ENCODE data around the gene GRIA4.

Gene GRIA4

DNA sequence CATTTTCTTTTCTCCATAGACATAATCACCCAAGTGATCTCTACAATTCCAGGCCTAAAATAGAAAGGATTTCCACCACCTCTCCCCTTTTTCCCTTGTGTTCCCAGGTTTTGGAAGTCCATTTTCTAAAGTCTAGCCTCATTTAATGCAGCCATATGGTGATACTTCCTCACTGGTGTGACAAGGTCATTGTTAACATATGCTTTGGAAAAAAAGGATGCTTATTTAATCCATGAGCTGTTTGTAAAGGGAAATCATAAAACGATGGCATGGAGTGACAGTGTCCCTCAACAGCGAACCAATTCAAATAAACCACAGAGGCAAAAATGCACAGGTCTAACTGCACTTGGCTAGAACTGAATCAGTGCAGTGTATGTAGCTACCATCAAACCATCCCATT, 26.6 kb downstream of the GRIA4 start:
- no peak for DNase-seq (ENCODE audit: extremely low read depth in 1 of 2, low read depth in 1 of 2)

- DNase-seq (ENCODE audit: extremely low read depth in 1 of 2, low read depth in 1 of 2): no peak
Observed at GRCh38 chr11:105639527-105639926, 29.7 kb downstream of the GRIA4 start.

GRCh38 chr11:105641433-105641832, 31.6 kb downstream of the GRIA4 start:
- DNase-seq (ENCODE audit: extremely low read depth in 1 of 2, low read depth in 1 of 2): no peak

GRCh38 chr11:105642870-105643269, 33.0 kb downstream of the GRIA4 start:
- no peak for DNase-seq (ENCODE audit: extremely low read depth in 1 of 2, low read depth in 1 of 2)

DNA sequence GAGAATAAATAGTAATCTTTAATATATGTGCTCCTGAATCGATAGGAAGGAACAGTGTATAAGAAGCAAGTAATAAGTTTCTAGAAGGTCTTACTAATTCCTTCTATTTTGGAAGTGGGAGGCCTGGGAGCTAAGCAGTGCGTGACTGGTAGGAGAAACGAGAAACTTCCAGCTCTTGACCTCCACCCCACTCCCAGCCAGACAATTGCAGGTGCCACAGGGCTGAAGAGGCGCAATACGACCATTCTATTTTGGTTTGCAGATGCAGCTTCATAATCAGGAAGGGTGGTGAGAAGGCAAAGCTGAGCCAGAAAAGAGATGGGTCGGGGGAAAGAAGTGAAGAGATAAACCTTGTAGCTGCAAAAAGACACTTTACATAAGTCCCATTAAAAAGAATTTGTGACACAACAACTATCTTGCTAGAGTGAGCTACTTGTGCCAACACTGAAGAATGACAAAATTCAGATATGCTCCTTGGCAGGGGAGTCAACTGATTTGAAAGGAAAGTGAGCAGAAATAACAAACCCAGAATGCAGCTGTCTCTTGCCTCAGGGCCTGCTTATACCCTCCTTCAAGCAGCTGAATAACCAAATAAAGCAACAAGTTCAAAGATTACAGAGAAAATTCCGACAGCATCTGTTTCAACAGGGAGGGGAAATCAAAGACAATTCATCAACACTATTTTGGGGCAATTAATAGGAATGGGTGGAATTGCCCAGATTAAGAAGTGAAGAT, 35.1 kb downstream of the GRIA4 start:
- no peak for DNase-seq (ENCODE audit: extremely low read depth in 1 of 2, low read depth in 1 of 2)

DNA sequence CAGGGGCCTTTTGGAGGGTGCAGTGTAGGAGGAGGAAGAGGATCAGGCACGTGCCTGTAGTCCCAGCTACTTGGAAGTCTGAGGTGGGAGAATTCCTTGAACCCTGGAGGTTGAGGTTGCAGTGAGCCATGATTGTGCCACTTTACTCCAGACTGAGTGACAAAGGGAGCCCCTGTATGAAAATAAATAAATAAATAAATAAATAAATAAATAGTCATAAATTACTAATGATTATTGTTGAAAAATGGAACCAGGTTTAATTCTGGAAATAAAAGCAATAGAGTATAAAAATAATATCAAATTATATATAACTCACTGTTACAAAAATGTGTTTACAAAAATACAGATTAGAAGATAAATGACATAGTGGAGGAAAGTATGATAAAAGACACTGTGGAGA, 37.9 kb downstream of the GRIA4 start:
- no peak for DNase-seq (ENCODE audit: extremely low read depth in 1 of 2, low read depth in 1 of 2)

DNA sequence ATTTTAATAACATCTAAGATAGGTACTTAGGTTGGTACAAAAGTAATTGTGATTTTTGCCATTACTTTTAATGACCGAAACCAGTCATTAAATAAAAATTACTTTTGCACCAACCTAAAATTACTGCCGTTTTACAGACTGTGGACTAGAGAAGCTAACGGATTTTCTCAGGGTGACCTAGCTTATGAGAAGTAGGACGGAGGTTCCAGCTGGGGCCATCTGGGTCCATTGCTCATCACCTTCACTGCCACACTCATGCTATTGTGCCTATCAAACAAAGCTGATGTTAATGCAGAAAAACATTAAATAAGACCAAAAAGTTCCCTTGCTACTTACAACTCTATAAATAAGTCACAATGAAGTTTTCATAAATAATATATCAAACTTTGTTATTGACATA, 38.9 kb downstream of the GRIA4 start:
- no peak for DNase-seq (ENCODE audit: extremely low read depth in 1 of 2, low read depth in 1 of 2)

GRCh38 chr11:105665281-105665680, 55.4 kb downstream of the GRIA4 start:
- no peak for DNase-seq (ENCODE audit: extremely low read depth in 1 of 2, low read depth in 1 of 2)

- no peak for DNase-seq (ENCODE audit: extremely low read depth in 1 of 2, low read depth in 1 of 2)
Observed at GRCh38 chr11:105667441-105667840, 57.6 kb downstream of the GRIA4 start.

DNA sequence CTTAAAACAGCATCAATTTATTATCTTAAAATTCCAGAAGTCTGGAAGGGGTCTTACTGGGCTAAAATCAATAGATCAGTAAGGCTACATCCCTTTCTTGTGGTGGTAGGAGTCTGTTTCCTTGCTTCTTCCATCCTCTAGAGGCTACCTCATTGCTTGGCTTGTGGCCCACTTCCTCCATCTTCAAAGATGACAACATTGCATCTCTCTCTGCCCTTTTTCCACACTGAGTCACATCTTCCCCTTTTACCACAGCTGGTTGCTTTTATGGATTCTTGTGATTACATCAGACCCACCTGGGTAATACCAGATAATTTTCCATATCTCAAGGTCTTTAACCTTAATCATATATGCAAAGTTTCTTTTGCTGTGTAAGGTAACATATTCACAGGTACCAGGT, 60.9 kb downstream of the GRIA4 start:
- no peak for DNase-seq (ENCODE audit: extremely low read depth in 1 of 2, low read depth in 1 of 2)

GRCh38 chr11:105673089-105673488, 63.2 kb downstream of the GRIA4 start:
- no peak for DNase-seq (ENCODE audit: extremely low read depth in 1 of 2, low read depth in 1 of 2)

- no peak for DNase-seq (ENCODE audit: extremely low read depth in 1 of 2, low read depth in 1 of 2)
Observed at GRCh38 chr11:105689631-105690030, 79.8 kb downstream of the GRIA4 start.

DNA sequence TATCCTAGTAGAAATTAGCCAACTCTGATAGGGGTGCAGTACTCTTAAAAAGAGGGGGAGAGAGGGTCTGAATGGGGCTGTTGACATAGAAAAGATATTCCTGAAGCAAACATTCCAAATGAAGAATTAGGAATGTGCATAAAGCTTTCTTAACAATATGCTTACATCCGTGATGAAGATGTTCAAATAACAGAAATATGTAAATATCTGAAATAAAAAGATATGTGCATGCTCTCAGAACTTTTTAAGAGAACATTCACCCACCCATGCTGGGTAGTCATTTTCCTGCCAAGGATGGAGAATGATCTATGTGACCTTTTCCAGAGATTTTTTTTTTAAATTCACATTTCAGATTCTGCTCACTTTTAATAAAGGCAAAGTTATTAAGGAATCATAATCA, 80.6 kb downstream of the GRIA4 start:
- no peak for DNase-seq (ENCODE audit: extremely low read depth in 1 of 2, low read depth in 1 of 2)

GRCh38 chr11:105693075-105693759, 83.3 kb downstream of the GRIA4 start:
- no peak for DNase-seq (ENCODE audit: extremely low read depth in 1 of 2, low read depth in 1 of 2)

DNA sequence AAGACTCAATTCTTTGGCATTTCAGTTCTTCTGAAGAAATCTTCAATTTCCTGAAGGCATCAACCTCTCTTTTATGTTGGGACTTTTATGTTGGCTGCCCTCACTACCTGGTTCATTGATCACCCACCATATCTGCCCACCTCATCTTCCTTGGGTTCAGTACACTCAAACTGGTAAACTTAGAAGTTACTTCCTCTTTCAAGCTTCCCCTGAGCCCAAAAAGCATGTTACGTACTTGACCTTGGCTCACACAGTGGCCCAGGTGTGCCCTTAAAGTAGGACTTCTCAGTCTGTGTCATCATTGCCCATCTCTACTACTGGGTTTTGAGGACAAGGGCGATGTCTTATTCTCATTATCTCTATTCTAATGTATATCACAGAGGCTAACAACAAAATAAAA, 86.1 kb downstream of the GRIA4 start:
- DNase-seq (ENCODE audit: extremely low read depth in 1 of 2, low read depth in 1 of 2): no peak

DNA sequence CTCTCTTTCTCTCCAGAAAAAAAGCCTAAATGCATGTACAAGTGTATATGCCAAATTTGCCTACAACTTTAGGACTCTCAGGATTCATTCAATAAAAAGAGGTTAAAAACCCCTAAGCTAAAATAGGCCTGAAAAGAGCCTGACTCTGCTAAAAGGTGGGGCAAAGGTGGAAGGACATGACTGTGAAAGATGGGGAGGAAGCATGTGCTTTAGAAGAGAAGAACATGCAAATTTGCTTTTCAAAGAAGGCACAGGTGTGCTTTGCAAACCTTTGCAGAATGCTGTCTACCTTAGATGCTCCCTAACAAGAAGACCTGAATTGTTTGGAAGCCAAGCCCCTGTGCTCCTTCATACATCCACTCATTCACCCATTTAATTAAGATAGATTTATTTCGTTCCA, 87.4 kb downstream of the GRIA4 start:
- no peak for DNase-seq (ENCODE audit: extremely low read depth in 1 of 2, low read depth in 1 of 2)

- DNase-seq (ENCODE audit: extremely low read depth in 1 of 2, low read depth in 1 of 2): no peak
Observed at GRCh38 chr11:105699203-105699602, 89.3 kb downstream of the GRIA4 start.

GRCh38 chr11:105700271-105700670, 90.4 kb downstream of the GRIA4 start:
- DNase-seq (ENCODE audit: extremely low read depth in 1 of 2, low read depth in 1 of 2): no peak

DNA sequence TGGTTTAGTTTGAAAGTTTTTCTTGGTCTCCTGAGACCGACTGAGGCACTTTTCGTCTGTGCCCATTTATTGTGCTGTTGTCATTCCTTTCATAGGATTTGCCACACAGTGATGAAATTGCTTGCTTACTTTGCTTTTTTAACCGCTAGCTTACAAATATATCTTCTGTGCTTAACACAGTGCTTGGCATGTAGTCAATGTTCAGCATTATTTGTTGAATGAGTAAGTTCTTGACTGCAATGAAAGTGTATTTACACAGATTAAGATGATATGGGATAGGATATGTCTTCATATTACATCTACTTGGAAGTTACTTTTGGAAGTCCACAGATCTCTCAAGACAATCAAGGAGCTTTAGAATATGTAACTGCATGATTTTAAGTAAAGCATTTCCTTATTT, 91.2 kb downstream of the GRIA4 start:
- DNase-seq (ENCODE audit: extremely low read depth in 1 of 2, low read depth in 1 of 2): no peak

DNA sequence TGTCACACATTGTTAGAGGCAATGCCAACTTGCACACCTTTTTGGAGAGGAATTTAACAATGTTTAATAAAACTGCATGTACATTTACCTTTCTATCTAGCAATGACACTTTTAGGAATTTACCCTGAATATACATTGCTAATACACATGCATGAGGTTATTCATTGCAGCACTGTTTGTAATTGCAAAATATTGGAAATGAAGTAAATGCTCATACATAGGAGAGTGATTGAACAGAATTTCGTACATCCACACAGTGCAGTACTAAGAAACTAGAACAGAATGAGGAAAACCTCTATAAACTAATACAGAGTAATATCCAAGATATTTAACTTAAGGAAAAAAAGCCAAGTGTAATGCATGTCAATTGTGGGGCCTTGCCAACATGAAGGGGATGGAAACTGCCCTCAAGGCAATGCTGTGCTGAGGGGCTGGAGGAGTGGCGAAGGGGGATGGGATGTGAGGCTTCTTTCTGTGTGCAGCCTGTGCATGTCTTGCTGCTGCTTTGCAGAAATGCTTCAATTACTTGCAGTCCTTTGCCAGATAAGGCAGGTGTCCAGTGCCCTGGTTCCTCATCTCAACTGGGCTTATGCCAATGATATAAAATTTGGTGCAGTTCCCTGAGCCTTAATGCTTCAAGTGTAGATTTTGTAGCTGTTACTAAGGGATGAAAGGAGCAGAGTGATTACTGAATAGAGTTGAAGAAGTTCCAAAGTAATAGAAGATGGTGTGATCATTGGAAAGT, 96.1 kb downstream of the GRIA4 start:
- no peak for DNase-seq (ENCODE audit: extremely low read depth in 1 of 2, low read depth in 1 of 2)

DNA sequence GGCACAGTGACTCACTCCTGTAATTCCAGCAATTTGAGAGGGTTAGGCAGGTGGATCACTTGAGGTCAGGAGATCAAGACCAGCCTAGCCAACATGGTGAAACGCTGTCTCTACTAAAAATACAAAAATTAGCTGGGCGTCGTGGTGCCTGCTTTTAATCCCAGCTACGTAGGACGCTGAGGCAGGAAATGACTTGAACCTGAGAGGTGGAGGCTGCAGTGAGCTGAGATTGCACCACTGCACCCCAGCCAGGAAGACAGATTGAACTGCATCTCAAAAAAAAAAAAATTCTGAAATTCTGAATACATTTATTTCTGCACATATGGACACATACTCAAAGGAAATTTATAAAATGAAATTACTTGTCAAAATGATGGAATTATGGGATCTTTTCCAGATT, 103.2 kb downstream of the GRIA4 start:
- no peak for DNase-seq (ENCODE audit: extremely low read depth in 1 of 2, low read depth in 1 of 2)

DNA sequence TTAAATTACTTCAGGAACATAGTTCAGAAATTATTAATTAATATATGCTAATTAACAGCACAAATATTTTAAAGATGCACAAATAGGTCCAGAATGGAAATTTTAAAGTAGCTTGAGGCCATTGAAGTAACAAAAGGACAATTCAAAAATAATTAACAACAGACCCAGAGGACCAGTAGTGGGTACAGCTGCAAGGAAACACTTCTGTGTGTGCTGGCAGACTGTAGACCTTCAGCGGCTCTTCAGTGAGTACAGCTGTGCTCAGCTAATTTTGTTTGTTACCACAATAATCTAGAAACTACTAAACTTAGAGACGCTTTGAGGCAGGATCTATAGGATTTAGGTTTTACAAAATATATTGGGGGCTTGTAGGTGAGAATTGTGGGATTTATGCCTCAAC, 103.8 kb downstream of the GRIA4 start:
- no peak for DNase-seq (ENCODE audit: extremely low read depth in 1 of 2, low read depth in 1 of 2)

Data from activated CD8-positive, alpha-beta memory T cell treated with anti-CD3 and anti-CD28 coated beads for 1 hour (primary cell).